ENCODE results near the gene PRR19.

DNA sequence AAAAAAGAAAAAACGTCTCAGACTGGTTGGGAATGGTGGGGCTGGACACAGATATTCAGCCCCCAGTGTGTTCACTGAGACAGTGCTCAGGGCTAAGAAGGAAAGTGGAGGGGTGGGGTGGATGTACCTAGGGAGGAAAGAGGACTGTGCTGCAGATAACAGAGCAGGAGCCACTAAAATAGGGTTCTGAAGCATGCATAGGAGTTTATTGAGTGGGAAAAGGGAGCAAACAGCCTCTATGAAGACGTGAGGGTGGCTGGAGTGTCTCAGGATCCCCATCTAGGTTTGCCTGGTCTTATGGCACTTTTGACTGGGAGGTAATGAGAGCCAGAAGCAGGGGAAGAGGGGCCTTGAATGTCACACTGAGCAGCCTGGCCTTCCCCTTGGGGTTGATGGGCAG, 26.9 kb downstream of the PRR19 start:
- TF ChIP-seq, protein P1, sequence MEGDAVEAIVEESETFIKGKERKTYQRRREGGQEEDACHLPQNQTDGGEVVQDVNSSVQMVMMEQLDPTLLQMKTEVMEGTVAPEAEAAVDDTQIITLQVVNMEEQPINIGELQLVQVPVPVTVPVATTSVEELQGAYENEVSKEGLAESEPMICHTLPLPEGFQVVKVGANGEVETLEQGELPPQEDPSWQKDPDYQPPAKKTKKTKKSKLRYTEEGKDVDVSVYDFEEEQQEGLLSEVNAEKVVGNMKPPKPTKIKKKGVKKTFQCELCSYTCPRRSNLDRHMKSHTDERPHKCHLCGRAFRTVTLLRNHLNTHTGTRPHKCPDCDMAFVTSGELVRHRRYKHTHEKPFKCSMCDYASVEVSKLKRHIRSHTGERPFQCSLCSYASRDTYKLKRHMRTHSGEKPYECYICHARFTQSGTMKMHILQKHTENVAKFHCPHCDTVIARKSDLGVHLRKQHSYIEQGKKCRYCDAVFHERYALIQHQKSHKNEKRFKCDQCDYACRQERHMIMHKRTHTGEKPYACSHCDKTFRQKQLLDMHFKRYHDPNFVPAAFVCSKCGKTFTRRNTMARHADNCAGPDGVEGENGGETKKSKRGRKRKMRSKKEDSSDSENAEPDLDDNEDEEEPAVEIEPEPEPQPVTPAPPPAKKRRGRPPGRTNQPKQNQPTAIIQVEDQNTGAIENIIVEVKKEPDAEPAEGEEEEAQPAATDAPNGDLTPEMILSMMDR (conservative IDR thresholded peaks at IDR 0.05; ENCODE audit: low read length), result no peak
- no peak for TF ChIP-seq EZH2phosphoT487 (IDR thresholded peaks at IDR 0.05; ENCODE audit: borderline replicate concordance)
